ENCODE data around the gene ARID3A.

DNA sequence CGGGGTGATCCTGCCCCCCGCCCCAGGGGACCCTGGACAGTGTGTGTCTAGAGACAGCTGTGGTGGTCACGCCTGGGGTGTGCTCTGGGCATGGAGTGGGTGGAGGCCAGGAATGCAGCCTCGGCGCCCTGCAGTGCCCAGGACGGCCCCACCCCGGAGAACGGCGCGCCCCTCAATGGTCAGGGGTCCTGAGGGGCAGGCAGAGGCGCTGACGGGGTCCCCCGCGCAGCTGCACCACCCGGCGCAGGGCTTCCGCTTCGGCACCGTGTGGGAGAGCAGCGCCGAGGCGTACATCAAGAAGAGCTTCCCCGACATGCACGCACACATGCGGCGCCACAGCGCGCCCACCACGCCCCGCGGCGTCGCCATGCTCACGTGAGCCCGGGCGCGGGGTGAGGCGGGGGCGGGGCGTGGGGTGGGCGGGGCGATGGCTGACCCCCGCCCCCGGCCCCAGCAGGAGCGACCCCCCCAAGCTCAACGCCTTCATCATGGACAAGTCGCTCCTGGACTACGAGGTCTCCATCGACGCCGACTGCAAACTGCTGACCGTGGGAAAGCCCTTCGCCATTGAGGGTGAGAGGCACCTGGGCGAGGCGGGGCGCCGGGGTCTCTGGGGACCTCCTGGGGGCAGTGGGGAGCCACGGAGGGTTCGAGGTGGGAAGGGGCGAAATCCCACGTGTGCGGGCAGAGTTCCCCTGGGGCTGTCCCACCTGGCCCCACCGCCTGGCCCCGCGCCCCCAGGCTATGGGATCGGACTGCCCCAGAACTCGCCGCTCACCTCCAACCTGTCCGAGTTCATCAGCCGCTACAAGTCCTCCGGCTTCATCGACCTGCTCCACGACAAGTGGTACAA lies 81.8 kb downstream of the ARID3A start:
- TF ChIP-seq POLR2A (IDR thresholded peaks at IDR 0.05), result no peak
- TF ChIP-seq, protein P1, sequence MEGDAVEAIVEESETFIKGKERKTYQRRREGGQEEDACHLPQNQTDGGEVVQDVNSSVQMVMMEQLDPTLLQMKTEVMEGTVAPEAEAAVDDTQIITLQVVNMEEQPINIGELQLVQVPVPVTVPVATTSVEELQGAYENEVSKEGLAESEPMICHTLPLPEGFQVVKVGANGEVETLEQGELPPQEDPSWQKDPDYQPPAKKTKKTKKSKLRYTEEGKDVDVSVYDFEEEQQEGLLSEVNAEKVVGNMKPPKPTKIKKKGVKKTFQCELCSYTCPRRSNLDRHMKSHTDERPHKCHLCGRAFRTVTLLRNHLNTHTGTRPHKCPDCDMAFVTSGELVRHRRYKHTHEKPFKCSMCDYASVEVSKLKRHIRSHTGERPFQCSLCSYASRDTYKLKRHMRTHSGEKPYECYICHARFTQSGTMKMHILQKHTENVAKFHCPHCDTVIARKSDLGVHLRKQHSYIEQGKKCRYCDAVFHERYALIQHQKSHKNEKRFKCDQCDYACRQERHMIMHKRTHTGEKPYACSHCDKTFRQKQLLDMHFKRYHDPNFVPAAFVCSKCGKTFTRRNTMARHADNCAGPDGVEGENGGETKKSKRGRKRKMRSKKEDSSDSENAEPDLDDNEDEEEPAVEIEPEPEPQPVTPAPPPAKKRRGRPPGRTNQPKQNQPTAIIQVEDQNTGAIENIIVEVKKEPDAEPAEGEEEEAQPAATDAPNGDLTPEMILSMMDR (IDR thresholded peaks at IDR 0.05 in 4 of 5, conservative IDR thresholded peaks at IDR 0.05 in 1 of 5), result no peak

All from gastrocnemius medialis (tissue), 4 donors.